Right lobe of liver (tissue), 4 donors: ENCODE results near the gene TRIM38.

ENCODE experiments used
- POLR2A ChIP-seq: fragments of 450-650 bp; IDR thresholded peaks from one replicate; pipeline ENCODE4 v1.6.1; 2017; ENCODE audit warnings: antibody characterized with exemption, mild to moderate bottlenecking
- TF ChIP-seq, protein P1 (sequence below), 4 donors: fragments of 200-600 bp in 3 of 4; fragments of 450-650 bp in 1 of 4; IDR thresholded peaks; one replicate each; pipeline versions ENCODE4 v1.5.1 to v1.8.0; 2016 to 2022; ENCODE audit warnings: antibody characterized with exemption in 4 of 4, mild to moderate bottlenecking in 2 of 4
- donor health status: DM: no; HTN: no; CAD: no.
- donor health status: DM: no; HTN: no; CAD: no.
- donor health status: DM: no; HTN: yes; CAD: no.

DNA sequence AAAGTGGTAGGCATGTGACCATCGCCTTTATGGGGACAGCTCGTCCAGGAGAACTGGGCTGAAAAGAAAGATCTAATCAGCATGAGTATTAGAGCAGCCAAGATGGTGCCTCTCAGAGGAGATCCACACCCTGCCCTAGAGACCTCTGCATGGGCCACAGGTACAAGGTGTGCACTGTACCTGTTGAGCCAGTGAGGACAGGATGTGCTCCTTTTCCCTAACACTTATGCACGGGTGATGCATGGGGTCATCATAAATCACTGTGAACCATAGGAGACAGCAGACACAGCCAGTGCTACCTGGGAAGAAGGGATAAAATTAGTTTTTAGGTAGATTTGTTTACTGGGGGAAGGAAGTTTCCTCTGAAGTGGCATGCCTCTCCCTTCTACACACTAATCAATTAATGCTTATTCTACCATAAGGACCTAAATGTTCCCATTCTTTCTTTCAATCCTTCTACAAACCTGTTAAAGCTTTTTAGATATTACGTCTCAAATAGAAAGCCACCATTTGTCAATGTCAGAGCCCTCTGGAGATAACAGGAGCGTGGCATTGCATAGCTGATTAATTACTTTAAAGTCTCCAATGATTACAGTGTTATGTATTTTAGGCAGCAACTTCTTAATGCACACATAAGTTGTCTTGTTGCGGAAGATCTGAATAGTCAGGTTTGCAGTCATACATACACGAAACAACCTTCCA lies 45.7 kb upstream of the TRIM38 start:
- TF ChIP-seq, protein P1, sequence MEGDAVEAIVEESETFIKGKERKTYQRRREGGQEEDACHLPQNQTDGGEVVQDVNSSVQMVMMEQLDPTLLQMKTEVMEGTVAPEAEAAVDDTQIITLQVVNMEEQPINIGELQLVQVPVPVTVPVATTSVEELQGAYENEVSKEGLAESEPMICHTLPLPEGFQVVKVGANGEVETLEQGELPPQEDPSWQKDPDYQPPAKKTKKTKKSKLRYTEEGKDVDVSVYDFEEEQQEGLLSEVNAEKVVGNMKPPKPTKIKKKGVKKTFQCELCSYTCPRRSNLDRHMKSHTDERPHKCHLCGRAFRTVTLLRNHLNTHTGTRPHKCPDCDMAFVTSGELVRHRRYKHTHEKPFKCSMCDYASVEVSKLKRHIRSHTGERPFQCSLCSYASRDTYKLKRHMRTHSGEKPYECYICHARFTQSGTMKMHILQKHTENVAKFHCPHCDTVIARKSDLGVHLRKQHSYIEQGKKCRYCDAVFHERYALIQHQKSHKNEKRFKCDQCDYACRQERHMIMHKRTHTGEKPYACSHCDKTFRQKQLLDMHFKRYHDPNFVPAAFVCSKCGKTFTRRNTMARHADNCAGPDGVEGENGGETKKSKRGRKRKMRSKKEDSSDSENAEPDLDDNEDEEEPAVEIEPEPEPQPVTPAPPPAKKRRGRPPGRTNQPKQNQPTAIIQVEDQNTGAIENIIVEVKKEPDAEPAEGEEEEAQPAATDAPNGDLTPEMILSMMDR (IDR thresholded peaks at IDR 0.05): no peak
- TF ChIP-seq POLR2A: no peak
